Progenitor cell of endocrine pancreas (in vitro differentiated cells): Measurements from ENCODE around the gene FBXW7. TPM values are rescaled to one million over a fixed set of nuclear protein-coding genes. Genes with fewer than 3 reads are reported as not detected.
A peak's percentile ranks its signal among the peaks of the same experiment; 100 is the strongest.

Experiments used
- DNase-seq: peaks from one replicate; pipeline ENCODE4 v3.0.0; 2021; ENCODE audit warnings: low spot score; ENCODE audit not compliant: unreplicated experiment
- H3K27ac Mint-ChIP-seq: 2 replicates; pipeline ENCODE4 v1.8.0; 2021; ENCODE audit warnings: mild to moderate bottlenecking, moderate library complexity, mixed read lengths
- H3K27me3 Mint-ChIP-seq: 2 replicates; pipeline ENCODE4 v1.8.0; 2021; ENCODE audit warnings: mixed read lengths
- H3K36me3 Mint-ChIP-seq: 2 replicates; pipeline ENCODE4 v1.8.0; 2022; ENCODE audit warnings: mixed read lengths; ENCODE audit not compliant: insufficient read depth
- H3K4me1 Mint-ChIP-seq: 2 replicates; pipeline ENCODE4 v1.8.0; 2021; ENCODE audit warnings: low read depth, mixed read lengths
- H3K4me3 Mint-ChIP-seq: 2 replicates; pipeline ENCODE4 v1.8.0; 2021; ENCODE audit warnings: low read depth, mild to moderate bottlenecking, moderate library complexity, mixed read lengths
- H3K9me3 Mint-ChIP-seq: 2 replicates; pipeline ENCODE4 v1.8.0; 2021; ENCODE audit warnings: low read depth, mixed read lengths
- CTCF ChIP-seq: fragments of 200-600 bp; sonication (generic); IDR thresholded peaks from one replicate; pipeline ENCODE4 v1.5.0; 2021; ENCODE audit warnings: antibody characterized with exemption, mild to moderate bottlenecking; ENCODE audit not compliant: unreplicated experiment
- total RNA-seq: library from RNA; stranded (reverse); gene quantifications from 2 replicates; pipeline ENCODE4 v1.2.1, GENCODE V29; 2021

The FBXW7 gene
- total RNA-seq, 1 donor from 2014 or later: 52.1 TPM

DNA sequence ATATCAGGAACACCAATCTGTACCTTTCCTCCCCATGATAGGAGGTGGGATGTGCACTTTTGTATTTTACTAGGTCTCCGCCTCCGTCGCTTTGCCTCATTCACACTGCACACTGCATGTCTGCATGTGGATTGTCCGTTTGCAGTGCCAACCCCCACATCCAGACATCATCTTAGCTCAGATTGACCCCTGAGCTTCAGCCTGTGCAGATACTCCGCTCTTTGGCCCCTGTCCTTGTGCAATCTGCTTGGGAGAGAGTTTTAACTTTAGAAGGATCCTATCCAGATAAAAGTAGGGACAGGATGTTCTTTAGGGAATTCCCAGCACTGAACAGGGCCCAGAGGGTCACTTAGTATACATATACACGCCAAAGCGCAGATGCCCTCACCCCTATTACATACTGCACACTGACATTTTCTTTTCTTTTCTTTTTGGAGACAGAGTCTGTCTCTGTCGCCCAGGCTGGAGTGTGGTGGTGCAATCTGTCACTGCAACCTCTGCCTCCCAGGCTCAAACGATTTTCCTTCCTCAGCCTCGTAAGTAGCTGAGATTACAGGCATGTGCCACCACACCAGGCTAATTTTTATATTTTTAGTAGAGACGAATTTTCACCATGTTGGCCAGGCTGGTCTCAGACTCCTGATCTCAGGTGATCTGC lies 43.3 kb upstream of the FBXW7 start:
- Mint-ChIP-seq H3K4me1 (peaks cover 38% of the 10 kb centered on the region), H3K27me3 (no peaks in the 10 kb centered on the region), H3K27ac (no peak overlapping the region), H3K36me3 (no peaks in the 10 kb centered on the region), H3K9me3 (peaks cover 3% of the 10 kb centered on the region), H3K4me3 (no peak overlapping the region)
- no peak for DNase-seq
- TF ChIP-seq CTCF: no peak

- Mint-ChIP-seq H3K27me3 (no peaks in the 10 kb centered on the region), H3K4me1 (peaks cover 40% of the 10 kb centered on the region)
- DNase-seq: no peak
Measured at GRCh38 chr4:152578670-152579069, 42.8 kb upstream of the FBXW7 start.

DNA sequence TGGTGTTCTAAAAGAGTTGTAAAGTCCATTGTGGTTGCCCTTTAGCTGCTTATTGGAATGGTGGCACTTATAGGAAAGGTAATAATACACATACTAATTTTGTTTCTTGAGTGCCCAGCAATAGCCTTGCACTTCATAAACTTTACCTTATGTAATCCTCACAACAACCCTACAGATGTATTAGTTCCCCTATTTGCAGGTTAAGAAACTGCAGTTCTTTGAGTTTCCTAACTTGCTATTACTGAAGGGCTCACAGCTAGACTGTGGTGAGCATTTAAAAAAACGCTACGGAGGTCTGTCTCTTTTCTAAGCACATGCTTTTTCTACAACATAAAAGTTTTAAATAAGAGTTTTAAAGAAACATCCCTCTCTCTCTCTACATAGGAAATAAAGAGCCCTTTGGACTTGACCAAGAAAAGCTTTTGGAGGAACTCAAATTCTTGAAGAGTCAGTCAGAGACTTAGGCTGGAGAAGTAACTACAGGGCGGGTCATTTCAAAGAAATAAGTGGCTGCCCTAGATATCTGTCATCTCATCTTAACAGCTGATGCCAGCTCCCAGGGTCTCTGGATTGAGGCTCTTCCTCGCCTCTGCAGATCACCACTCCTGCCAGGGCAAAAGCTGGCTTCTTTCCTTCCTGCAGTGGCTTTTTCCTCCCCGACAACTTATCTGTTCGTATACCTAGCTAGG lies 42.0 kb upstream of the FBXW7 start:
- DNase-seq: no peak
- Mint-ChIP-seq H3K4me1 (peaks cover 40% of the 10 kb centered on the region), H3K27me3 (no peaks in the 10 kb centered on the region), H3K27ac (no peak overlapping the region), H3K36me3 (no peaks in the 10 kb centered on the region), H3K9me3 (peaks cover 3% of the 10 kb centered on the region), H3K4me3 (no peak overlapping the region)
- TF ChIP-seq CTCF: no peak

More at GRCh38 chr4:152578670-152579069, 42.8 kb upstream of the FBXW7 start:
- Mint-ChIP-seq H3K36me3 (no peaks in the 10 kb centered on the region), H3K9me3 (peaks cover 3% of the 10 kb centered on the region), H3K27ac (no peak overlapping the region), H3K4me3 (no peak overlapping the region)
- TF ChIP-seq CTCF: no peak

- no peak for DNase-seq
- Mint-ChIP-seq H3K9me3 (no peaks in the 10 kb centered on the region), H3K4me3 (no peak overlapping the region), H3K27ac (peak overlapping the region; percentile 53), H3K4me1 (peaks cover 36% of the 10 kb centered on the region), H3K27me3 (no peaks in the 10 kb centered on the region), H3K36me3 (no peaks in the 10 kb centered on the region)
- TF ChIP-seq CTCF: no peak
Measured at GRCh38 chr4:152575533-152575932, 39.6 kb upstream of the FBXW7 start.

- H3K27ac Mint-ChIP-seq: no peak overlapping the region
- no peaks in the 10 kb centered on the region for H3K36me3 Mint-ChIP-seq
- TF ChIP-seq CTCF: no peak
- no peaks in the 10 kb centered on the region for H3K27me3 Mint-ChIP-seq
- DNase-seq: no peak
- peaks cover 4% of the 10 kb centered on the region for H3K9me3 Mint-ChIP-seq
- peaks cover 27% of the 10 kb centered on the region for H3K4me1 Mint-ChIP-seq
- H3K4me3 Mint-ChIP-seq: no peak overlapping the region
Measured at GRCh38 chr4:152573861-152574260, 38.0 kb upstream of the FBXW7 start.
